ENCODE measurements around the gene PIK3R3. TPM values are rescaled to one million over a fixed set of nuclear protein-coding genes. Genes with fewer than 3 reads are reported as not detected.

The PIK3R3 gene
- total RNA-seq, 1 donor, result 14.2 TPM

GRCh38 chr1:46157916-46158311 lies 25.5 kb upstream of the PIK3R3 start:
- TF ChIP-seq, protein P1, sequence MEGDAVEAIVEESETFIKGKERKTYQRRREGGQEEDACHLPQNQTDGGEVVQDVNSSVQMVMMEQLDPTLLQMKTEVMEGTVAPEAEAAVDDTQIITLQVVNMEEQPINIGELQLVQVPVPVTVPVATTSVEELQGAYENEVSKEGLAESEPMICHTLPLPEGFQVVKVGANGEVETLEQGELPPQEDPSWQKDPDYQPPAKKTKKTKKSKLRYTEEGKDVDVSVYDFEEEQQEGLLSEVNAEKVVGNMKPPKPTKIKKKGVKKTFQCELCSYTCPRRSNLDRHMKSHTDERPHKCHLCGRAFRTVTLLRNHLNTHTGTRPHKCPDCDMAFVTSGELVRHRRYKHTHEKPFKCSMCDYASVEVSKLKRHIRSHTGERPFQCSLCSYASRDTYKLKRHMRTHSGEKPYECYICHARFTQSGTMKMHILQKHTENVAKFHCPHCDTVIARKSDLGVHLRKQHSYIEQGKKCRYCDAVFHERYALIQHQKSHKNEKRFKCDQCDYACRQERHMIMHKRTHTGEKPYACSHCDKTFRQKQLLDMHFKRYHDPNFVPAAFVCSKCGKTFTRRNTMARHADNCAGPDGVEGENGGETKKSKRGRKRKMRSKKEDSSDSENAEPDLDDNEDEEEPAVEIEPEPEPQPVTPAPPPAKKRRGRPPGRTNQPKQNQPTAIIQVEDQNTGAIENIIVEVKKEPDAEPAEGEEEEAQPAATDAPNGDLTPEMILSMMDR (IDR thresholded peaks at IDR 0.05; ENCODE audit: insufficient read depth, low read depth, low read length), result no peak
- H3K4me3 ChIP-seq (ENCODE audit: low read depth, low read length), result no peak overlapping the region
- DNase-seq (ENCODE audit: low read depth), result no peak

DNA sequence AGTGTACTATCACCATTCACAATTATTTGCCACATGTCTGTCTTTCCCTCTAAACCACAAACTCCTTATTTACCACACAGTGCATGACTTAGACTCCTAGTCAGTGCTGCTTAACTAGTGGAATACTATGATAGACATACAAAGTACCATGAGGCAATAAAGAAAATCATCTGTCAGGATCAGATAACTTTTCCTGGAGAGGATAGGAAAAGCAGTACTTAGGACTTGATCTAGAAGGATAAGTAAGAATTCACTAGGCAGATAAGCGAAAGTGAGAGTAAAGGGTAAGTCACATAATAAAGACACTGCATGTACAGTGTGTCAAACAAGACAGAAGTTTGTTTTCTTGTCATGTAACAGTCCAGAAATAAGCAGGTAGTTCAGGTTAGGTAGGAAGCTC lies 21.3 kb upstream of the PIK3R3 start:
- DNase-seq (ENCODE audit: low read depth), result no peak
- H3K4me3 ChIP-seq (ENCODE audit: low read depth, low read length), result no peak overlapping the region
- TF ChIP-seq, protein P1 (IDR thresholded peaks at IDR 0.05; ENCODE audit: insufficient read depth, low read depth, low read length), result no peak

DNA sequence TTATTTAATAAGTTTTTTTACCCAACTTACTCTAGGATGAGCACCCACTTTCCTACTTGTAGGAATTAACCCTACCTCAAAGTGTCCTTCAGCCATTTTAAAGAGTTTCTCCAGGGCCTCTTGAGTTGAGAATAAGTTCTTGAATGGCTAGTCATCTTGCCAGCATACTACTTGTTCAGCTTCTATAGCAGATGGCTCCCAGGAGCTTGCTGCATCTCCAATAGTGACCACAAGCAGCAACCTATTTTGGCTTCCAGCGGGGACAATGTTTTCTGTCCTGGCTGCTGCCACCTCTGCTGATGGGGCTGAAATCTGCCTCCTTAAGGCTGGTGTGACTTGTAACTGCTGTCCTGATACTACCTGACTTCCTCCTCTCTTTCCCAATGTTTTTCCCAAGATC lies 20.8 kb upstream of the PIK3R3 start:
- no peak for DNase-seq (ENCODE audit: low read depth)
- no peak overlapping the region for H3K4me3 ChIP-seq (ENCODE audit: low read depth, low read length)
- TF ChIP-seq, protein P1 (IDR thresholded peaks at IDR 0.05; ENCODE audit: insufficient read depth, low read depth, low read length), result no peak

DNA sequence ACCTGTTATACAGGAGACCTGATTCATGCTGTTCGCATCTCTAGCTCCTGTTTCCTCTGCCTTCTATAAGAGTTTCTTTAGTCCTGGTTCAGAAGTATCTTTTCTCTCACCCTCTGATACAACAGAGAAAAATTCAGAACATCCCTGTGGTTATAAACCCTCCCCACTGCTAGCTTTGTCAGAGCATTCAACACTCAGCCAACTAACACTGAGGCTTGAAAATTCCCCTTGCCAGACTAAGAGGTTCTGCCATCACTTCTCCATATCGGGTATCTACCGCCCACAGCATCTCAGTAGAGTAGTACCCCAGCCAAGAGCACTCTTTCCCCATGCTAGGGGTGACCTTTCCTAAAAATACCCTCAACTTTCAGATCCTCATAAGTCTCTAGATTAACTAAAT lies 19.6 kb upstream of the PIK3R3 start:
- TF ChIP-seq, protein P1 (IDR thresholded peaks at IDR 0.05; ENCODE audit: insufficient read depth, low read depth, low read length), result no peak
- DNase-seq (ENCODE audit: low read depth), result no peak
- no peak overlapping the region for H3K4me3 ChIP-seq (ENCODE audit: low read depth, low read length)

DNA sequence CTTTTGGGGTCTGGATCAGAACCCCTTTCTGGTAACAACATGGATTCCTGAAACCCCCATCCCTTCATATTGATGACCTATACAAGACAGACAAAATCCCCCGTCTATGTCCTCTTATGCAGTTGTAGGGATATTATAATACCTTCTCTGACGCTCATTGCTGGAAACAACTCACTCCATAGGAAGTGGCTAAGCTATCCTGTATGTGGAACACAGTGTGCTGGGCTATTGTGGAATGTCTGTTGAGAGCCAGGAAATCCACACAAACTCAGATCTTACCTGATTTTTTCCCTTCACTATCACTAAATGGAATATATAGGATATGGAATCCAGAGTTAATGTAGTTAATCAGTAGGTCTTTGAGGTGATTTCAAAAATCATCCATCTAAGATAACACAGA lies 17.7 kb upstream of the PIK3R3 start:
- no peak for DNase-seq (ENCODE audit: low read depth)
- TF ChIP-seq, protein P1 (IDR thresholded peaks at IDR 0.05; ENCODE audit: insufficient read depth, low read depth, low read length), result no peak

DNA sequence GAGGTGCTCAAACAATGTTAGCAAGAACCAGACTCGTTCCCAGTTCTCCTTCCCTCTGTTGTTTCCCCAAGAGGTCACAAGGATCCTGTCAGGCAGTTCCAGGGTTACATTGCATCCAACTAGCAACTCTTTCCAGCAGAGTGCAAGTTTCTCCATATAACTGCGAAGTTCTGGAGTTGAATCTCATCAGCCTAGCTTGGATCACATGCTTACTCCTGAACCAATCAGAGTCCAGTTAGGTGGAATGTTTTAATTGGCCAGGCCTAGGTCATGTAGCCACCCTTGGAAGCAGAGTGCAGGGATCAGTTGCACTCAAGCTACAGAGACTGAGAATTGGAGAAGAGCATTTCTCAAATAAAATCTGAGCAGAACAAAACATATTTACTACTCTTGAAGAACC lies 15.9 kb upstream of the PIK3R3 start:
- TF ChIP-seq, protein P1 (IDR thresholded peaks at IDR 0.05; ENCODE audit: insufficient read depth, low read depth, low read length), result no peak
- no peak for DNase-seq (ENCODE audit: low read depth)
- no peak overlapping the region for H3K4me3 ChIP-seq (ENCODE audit: low read depth, low read length)

More for the DNA sequence above, 17.7 kb upstream of the PIK3R3 start:
- no peak overlapping the region for H3K4me3 ChIP-seq (ENCODE audit: low read depth, low read length)

DNA sequence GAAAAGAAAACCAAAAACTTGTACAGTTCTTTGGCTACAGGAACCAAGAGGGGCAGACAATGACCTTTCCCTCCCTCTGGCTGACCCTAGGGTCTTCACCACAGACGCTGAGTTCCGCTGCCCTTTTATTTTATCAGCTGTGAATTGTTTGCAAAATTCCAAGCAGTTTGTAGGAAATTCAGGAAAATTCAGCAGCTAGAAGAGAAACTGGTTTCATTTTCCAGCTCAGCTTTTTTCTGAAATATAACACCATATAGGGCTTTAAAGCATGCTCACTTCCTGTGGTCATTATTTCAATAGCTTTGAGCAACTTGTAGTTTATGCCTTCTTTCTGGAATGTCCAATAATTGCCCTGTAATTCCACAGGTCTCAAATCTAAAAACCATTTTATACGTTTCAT lies 5.5 kb upstream of the PIK3R3 start:
- peak overlapping the region; percentile 54 for H3K4me3 ChIP-seq (ENCODE audit: low read depth, low read length)
- DNase-seq (ENCODE audit: low read depth), result peak; percentile 60
- TF ChIP-seq, protein P1 (IDR thresholded peaks at IDR 0.05; ENCODE audit: insufficient read depth, low read depth, low read length), result no peak
